A673 (cell line): ENCODE measurements around the gene GRK6. TPM values are rescaled to one million over a fixed set of nuclear protein-coding genes. Genes with fewer than 3 reads are reported as not detected.

ENCODE experiments used
- BruUV-seq: library from RNA; stranded (reverse); fragments of 400-500 nt; replicated peaks from 2 replicates; lab custom pipeline; 2021; lab: Mats Ljungman, UMichigan
- CTCF ChIA-PET: fragments of 300-600 bp; sonication (Branson Sonifier 250); formaldehyde crosslinking; loops from one replicate; lab custom pipeline; 2022; ENCODE audit warnings: antibody characterized with exemption; lab: Charles Lee
- POLR2A ChIA-PET: fragments of 300-600 bp; sonication (Branson Sonifier 250); formaldehyde crosslinking; loops from one replicate; lab custom pipeline; 2022; ENCODE audit warnings: antibody characterized with exemption; ENCODE audit not compliant: low non-redundant PET; lab: Charles Lee
- DNase-seq: peaks from one replicate; pipeline ENCODE4 v3.0.0-alpha.2; 2015; ENCODE audit warnings: low spot score
- H3K27ac ChIP-seq: fragments of 200-600 bp; sonication (generic); 2 replicates; pipeline ENCODE4 v1.5.1; 2016; ENCODE audit warnings: mixed run types, low read depth, mild to moderate bottlenecking, mixed read lengths, antibody characterized with exemption, low read length; ENCODE audit not compliant: poor library complexity, severe bottlenecking
- H3K27me3 ChIP-seq: fragments of 200-600 bp; sonication (generic); replicated peaks from 2 replicates; pipeline ENCODE4 v1.6.1; 2017; ENCODE audit warnings: mixed run types, low read depth, mild to moderate bottlenecking, mixed read lengths, antibody characterized with exemption, low read length; ENCODE audit not compliant: insufficient read depth, poor library complexity
- H3K36me3 ChIP-seq: fragments of 200-600 bp; sonication (generic); 2 replicates; pipeline ENCODE4 v1.6.1; 2016; ENCODE audit warnings: mixed run types, mild to moderate bottlenecking, mixed read lengths, antibody characterized with exemption, low read length; ENCODE audit not compliant: insufficient read depth, poor library complexity, severe bottlenecking
- H3K4me1 ChIP-seq: fragments of 200-600 bp; sonication (generic); 2 replicates; pipeline ENCODE4 v1.6.1; 2017; ENCODE audit warnings: mixed run types, mild to moderate bottlenecking, mixed read lengths, antibody characterized with exemption, low read length; ENCODE audit not compliant: insufficient read depth, poor library complexity, severe bottlenecking
- H3K4me3 ChIP-seq: fragments of 200-600 bp; sonication (generic); 2 replicates; pipeline ENCODE4 v1.5.1; 2016; ENCODE audit warnings: low read depth, mixed run types, mild to moderate bottlenecking, mixed read lengths, low read length; ENCODE audit not compliant: poor library complexity, severe bottlenecking
- H3K9me3 ChIP-seq: fragments of 200-600 bp; sonication (generic); 2 replicates; pipeline ENCODE4 v1.6.1; 2016; ENCODE audit warnings: mixed run types, low read depth, mild to moderate bottlenecking, mixed read lengths, antibody characterized with exemption, low read length; ENCODE audit not compliant: poor library complexity, severe bottlenecking
- CTCF ChIP-seq: fragments of 300-800, 200-600 bp; sonication (generic); conservative IDR thresholded peaks from 2 replicates; pipeline ENCODE4 v1.5.1; 2017; ENCODE audit warnings: low read depth, mild to moderate bottlenecking, antibody characterized with exemption, low read length, moderate library complexity, mixed read lengths
- EZH2 ChIP-seq: fragments of 200-600 bp; sonication (generic); IDR thresholded peaks from 2 replicates; pipeline ENCODE4 v1.6.1; 2017; ENCODE audit warnings: borderline replicate concordance, low read depth, mild to moderate bottlenecking, mixed read lengths, antibody characterized with exemption, low read length; ENCODE audit not compliant: poor library complexity, severe bottlenecking
- intact Hi-C: fragments of 100-400 bp; cut with micrococcal nuclease; formaldehyde crosslinking; loops from one replicate; pipeline ENCODE4 v1.10.0; 2022; ENCODE audit not compliant: unreplicated experiment
- total RNA-seq: library from RNA; stranded (reverse); gene quantifications from 2 replicates; pipeline ENCODE4 v1.2.3, GENCODE V29; 2021

Gene GRK6
- total RNA-seq, 1 experiment from 2014 or later, result 32.1 TPM

GRCh38 chr5:177440990-177441780 is 14.7 kb downstream of the GRK6 start:
- Histone ChIP-seq H3K4me3 (no peak overlapping the region), H3K9me3 (no peaks in the 10 kb centered on the region), H3K4me1 (peaks cover 3% of the 10 kb centered on the region), H3K27ac (no peak overlapping the region), H3K36me3 (no peaks in the 10 kb centered on the region), H3K27me3 (no peaks in the 10 kb centered on the region)
- intact Hi-C loops, result no loop called here
- BruUV-seq, result no TSS peak
- ChIA-PET POLR2A (no interaction called here), CTCF (interaction anchor here (0.8 kb wide), 1 partner anchor 50 kb away, joined by 3 read pairs; no protein-coding TSS in a partner anchor)
- no peak for DNase-seq
- no peak for TF ChIP-seq CTCF
- TF ChIP-seq EZH2, result no peak

GRCh38 chr5:177442066-177442826 is 15.8 kb downstream of the GRK6 start:
- H3K27me3 ChIP-seq, result no peaks in the 10 kb centered on the region
- ChIA-PET CTCF (interaction anchor here (0.8 kb wide), 1 partner anchor 51 kb away, joined by 3 read pairs; no protein-coding TSS in a partner anchor), POLR2A (no interaction called here)
- no peaks in the 10 kb centered on the region for H3K36me3 ChIP-seq
- H3K27ac ChIP-seq, result no peak overlapping the region
- no peak overlapping the region for H3K4me3 ChIP-seq
- intact Hi-C loops, result no loop called here
- peaks cover 4% of the 10 kb centered on the region for H3K4me1 ChIP-seq
- H3K9me3 ChIP-seq, result no peaks in the 10 kb centered on the region
- BruUV-seq, result no TSS peak
- no peak for TF ChIP-seq EZH2
- TF ChIP-seq CTCF, result no peak
- DNase-seq, result no peak

GRCh38 chr5:177443144-177443983 is 16.9 kb downstream of the GRK6 start:
- H3K36me3 ChIP-seq, result no peaks in the 10 kb centered on the region
- ChIA-PET CTCF (no interaction called here), POLR2A (no interaction called here)
- peaks cover 4% of the 10 kb centered on the region for H3K4me1 ChIP-seq
- no peak overlapping the region for H3K4me3 ChIP-seq
- TF ChIP-seq EZH2 (no peak), CTCF (no peak)
- DNase-seq, result no peak
- H3K9me3 ChIP-seq, result no peaks in the 10 kb centered on the region
- BruUV-seq, result no TSS peak
- intact Hi-C loops, result no loop called here
- H3K27ac ChIP-seq, result no peak overlapping the region
- no peaks in the 10 kb centered on the region for H3K27me3 ChIP-seq
